Measurements from ENCODE around the gene RBM28.

The RBM28 gene

DNA sequence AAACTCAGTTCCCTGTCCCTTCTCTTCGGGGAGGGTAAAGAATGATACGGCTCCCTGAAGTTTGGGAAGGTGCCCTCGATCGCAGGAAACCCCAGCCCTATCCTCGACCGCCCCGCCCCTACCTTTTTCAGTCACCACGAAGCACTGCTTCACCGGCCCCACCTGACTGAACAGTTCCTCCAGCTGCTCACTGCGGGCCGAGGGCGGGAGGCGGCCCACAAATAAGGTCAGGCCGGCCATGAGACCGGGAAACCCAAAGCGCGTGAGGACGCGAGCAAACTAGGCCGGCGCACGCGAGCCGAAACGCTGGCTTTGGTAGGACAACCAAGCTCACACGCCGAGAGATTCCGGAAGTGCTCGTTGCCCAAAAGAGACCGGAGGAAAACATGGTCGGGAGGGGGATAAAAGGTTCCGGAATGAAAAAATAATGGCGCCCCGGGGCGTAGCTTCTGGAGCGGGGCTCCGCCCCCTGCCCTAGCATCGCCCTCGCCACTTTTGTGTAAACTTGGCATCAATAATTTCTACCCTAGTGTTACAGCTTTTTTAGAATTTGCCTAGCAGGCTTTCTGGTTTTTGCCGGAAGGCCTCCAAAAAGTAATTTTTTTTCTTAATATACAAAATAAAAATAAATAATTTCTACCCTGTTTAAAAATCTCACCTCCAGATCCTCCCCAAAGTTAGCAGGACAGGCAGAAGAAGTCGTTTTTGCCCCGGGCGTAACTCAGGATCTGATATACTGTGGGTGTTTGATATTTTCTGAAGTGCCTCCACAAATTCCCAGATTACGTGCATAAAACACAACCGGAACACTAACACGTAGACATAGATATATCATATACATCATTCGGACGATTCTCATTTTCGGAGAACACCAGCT, at the start of gene RBM28:
RBM28 (minus strand) TSS at position 355 of the 877 bp plus-strand sequence; CDS start at position 240, 115 bp downstream.
- peak; percentile 64 for DNase-seq

GRCh38 chr7:128392446-128393327, 49.0 kb upstream of the RBM28 start:
- no peak for DNase-seq

DNA sequence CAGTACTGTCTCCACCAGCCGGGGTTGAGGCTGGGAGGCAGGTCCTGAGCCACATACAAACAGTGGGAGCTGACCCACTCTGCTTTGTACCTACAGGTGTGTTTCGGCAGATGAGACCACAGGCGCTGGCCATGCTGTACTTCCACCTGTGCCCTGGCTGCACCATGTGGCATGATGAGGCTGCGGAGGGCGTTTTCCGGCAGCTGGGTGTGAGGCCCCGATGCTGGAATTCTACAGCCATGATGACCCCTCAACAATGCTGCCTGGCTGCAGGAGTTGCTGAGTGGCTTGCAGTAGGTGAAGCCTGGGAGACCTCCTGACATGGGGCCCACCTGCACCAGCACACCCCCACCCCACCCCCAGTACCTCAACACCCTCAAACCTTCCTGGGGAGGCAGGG, 48.1 kb upstream of the RBM28 start:
- DNase-seq = no peak

- DNase-seq = no peak
These were observed 47.3 kb upstream of the RBM28 start for GRCh38 chr7:128390871-128391565.

DNA sequence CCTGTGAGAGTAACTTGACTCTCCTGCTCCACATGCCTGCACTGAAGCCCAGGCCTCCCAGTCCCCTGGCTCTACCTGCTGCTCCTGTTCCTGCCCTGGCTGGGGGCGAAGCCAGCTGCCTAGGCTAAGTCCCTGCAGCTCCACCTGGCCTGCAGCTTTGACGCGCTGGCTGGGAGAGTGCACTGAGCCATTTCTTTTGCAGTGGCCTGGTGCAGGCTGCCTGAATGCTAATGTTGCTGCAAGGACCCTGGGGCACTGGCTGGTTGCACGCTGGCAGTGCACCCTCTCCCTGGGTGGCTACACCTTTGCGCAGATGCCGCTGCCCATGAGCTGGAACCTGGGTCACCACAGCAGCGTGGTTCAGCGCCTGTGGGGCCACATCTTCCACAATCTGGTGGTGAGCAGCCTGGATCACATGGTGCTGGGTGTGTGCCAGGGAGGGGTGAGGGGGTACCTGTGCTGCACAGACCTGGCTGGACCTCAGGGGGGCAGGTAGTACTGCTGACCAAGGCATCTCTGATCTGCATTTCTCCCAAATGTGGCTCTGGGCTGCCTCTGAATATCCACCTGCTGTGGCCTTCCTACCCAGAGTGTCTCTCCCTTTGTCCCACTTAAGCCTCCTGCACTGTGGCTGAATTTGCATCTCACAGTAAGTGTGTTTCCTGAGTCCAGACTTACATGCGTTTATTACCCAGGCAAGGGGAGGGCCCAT, 46.1 kb upstream of the RBM28 start:
- no peak for DNase-seq

DNA sequence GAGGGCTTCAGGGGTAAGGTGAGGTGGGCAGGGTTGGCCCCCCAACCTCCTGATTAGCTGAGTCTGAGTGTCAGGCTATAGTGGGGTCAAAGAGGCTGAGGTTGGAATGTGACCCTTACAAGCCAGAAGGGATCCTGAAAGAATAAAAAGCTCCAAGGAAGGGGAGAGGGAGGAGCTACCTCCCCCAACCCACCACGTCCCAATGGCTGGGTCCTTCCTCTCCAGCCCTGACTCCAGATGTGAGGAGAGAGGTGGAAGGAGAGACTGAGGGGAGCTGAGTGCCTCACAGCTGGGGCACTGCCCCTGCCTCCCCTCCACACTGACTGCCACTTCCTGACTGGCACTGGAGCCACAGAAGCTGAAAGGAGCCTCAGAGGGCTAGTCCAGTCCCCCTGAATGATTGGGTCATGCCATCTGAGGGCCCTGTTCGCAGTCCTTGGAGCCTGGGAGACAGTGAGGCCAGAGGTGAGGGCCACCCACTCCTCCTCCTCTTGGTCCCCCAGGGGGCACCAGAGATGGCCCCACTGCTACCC, 45.4 kb upstream of the RBM28 start:
- DNase-seq = no peak

GRCh38 chr7:128388145-128388485, 44.4 kb upstream of the RBM28 start:
- DNase-seq = no peak

DNA sequence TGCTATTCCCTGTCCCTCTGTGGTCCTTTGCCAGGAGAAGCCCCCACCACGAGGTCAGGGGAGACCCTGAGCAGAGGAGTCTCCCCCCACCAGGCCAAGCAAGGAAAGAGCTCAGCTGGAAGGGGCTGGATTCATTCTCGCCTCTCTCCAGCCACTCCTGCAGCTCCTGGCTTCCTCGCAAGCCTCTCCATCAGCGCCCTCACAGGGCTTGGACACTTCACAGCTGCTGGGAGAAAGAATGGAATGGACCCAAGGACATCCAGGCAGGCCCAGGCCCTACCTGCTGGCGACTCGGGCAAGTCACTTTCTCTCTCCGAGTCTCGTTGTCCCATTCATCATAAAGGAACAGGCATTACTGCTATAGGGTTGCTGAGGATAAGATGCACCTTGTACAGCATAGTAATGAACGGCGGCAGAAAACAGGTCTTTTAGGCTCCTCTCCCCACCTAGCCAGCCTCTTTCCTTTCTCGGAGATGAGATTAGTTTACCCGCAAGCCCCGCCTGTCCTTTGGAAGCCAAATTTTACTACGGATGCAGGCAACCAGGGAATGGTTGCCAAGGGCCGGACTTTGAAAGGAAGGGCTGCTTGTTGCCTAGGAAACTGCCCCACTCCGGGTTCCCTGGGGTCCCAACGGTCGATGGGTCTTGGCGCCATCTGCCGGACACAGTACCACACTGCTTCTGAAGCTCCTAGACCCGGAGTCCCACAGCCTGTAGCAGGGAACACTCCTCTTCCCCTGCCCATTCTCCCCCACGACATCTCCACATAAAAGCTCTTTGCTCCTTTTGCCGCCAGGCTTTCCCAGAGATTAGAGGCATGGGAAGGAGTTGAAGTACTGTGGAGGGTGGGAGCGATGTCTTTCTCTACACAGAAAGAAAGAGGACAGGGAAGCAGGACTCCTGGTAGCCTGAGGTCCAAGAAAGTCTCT, 43.8 kb upstream of the RBM28 start:
- no peak for DNase-seq

GRCh38 chr7:128385988-128386925, 42.5 kb upstream of the RBM28 start:
- DNase-seq = no peak

DNA sequence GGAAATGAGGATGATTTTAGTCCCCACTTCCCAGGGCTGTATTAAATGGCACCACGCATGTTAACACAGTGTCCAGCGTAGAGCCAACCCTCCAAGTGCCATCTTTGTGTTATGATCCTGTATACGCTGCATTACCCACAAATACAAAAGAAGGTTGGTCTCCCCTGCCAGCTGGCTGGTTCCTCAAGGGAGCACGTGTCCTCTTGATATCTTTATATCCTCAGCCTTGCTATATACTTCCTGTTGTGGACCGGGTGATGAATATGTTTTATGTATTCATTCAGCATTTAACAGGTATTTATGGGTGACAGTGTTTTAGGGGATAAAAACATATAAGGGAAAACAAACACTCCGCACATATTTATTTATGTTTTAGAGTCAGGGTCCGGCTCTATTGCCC, 41.0 kb upstream of the RBM28 start:
- DNase-seq = no peak

DNA sequence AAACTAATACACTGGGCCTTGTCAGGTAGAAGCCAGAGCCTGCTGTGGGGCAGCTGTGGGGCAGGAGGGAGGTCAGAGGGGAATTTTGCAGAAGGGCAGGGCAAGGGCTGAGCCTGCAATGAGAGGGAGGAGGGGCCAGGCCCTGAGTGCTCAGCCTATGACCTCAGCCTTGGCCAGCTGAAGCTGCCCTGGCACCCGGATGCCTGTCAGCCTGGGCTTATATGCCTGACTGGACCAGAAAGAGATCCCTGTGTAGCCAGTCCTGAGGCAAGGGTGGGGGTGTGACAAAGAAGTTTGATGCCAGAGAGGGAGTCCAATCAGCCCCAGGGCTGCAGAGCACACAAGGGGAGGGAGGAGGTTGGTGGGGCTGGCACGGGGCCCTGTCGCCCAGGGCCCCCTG, 40.1 kb upstream of the RBM28 start:
- no peak for DNase-seq

GRCh38 chr7:128381161-128381821, 37.6 kb upstream of the RBM28 start:
- no peak for DNase-seq

DNA sequence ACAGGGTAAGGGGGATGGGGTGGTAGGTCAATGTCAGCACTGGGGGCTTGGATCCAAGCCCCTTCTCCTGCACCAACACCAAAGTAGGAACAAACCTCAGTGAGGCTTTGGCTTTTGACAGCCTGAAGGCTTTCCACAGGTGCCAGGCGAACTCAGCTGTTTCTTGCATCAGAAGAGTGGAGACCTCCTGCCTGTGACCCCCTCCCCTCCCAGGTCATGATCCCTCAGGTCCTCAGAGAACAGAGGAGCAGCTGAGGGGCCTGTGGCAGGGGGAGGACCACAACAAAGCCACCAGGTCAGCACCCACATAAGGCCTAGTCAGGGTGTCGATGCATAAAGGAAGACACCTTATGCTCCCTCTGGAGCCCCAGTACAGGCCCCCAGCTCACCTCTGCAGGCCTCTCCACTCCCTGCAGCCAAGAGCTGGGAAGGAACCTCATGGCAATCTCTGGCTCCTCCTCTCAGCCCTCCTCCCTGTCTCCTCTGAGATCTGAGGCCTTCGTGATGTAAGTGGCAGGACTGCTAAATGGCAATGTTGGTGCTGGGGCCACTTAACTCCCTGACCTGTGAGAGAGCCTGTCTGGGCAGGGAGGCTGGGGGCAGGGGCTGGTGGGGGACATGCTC, 36.9 kb upstream of the RBM28 start:
- no peak for DNase-seq

- no peak for DNase-seq
These were observed 36.3 kb upstream of the RBM28 start for GRCh38 chr7:128379900-128380479.

DNA sequence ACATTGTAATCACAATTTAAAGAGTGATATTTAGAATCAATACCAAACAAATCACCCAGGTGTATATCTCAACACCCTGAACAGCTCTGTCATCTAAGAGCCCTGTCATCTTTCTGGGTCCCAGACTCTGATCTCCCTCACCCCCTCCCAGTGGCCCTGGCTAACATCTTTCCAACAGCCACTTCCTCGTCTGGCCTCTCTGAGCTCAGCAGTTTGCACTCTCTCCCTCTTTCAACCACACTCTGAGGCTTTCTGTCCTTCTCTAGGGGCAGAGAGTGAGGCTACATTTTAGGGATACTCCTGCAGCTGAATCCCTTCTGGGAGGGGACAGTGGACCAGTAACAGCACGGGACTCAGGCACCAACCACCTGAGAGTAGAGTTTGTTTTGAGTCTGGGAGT, 34.9 kb upstream of the RBM28 start:
- DNase-seq = no peak

DNA sequence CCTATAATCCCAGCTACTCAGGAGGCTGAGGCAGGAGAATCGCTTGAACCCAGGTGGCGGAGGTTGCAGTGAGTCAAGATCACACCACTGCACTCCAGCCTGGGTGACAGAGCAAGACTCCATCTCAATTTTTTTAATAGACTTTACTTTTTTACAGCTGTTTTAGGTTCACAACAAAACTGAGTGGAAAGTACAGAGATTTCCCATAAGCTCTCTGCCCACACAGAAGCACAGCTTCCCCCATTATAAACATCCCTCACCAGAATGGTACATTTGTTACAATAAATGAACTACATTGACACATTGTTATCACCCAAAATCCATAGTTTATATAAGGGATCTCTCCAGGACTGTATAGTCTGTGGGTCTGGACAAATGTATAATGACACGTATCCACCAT, 32.4 kb upstream of the RBM28 start:
- no peak for DNase-seq

DNA sequence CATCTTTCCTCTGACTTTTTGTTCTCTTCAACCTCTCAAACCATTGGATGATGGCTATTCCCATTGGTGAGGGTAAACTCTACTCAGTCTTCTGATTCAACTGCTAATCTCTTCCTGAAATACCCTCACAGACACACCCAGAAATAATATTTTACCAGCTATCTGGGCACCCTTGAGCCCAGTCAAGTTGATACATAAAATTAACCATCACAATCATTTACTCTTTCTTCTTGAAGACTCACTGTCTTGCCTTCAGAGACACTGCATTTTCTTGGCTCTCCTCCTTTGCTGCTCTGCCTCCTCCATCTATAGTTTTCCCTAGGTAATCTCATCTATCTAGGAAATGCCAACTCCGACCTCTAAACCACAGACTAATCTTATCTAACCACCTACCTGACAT, 30.3 kb upstream of the RBM28 start:
- no peak for DNase-seq

DNA sequence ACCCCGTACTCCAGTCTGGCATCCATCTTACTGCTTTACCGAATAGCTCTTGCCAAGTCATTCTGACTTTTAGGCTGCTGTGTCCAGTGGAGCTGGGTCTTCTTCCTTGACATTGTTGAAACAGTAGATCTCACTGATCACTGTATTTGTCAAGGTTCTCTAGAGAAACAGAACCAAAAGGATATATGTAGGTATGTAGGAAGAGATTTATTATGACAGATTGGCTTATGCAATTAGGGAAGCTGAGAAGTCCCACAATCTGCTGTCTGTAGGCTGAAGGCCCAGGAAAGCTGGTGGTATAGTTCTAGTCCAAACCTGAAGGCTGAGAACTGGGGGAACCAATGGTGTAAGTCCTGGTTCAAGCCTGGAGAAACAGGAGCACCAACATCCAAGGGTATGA, 29.9 kb upstream of the RBM28 start:
- DNase-seq = no peak

GRCh38 chr7:128370491-128370890, 26.8 kb upstream of the RBM28 start:
- no peak for DNase-seq

Measured in NCI-H524 treated with DMSO at 0.1 percent for 48 hours (cell line).